Progenitor cell of endocrine pancreas (in vitro differentiated cells): Measurements from ENCODE around the gene KCTD4. TPM values are rescaled to one million over a fixed set of nuclear protein-coding genes. Genes with fewer than 3 reads are reported as not detected.

ENCODE experiments used
- DNase-seq: peaks from one replicate; pipeline ENCODE4 v3.0.0; 2021; ENCODE audit warnings: low spot score; ENCODE audit not compliant: unreplicated experiment
- H3K27ac Mint-ChIP-seq: 2 replicates; pipeline ENCODE4 v1.8.0; 2021; ENCODE audit warnings: mild to moderate bottlenecking, moderate library complexity, mixed read lengths
- H3K27me3 Mint-ChIP-seq: 2 replicates; pipeline ENCODE4 v1.8.0; 2021; ENCODE audit warnings: mixed read lengths
- H3K36me3 Mint-ChIP-seq: 2 replicates; pipeline ENCODE4 v1.8.0; 2022; ENCODE audit warnings: mixed read lengths; ENCODE audit not compliant: insufficient read depth
- H3K4me1 Mint-ChIP-seq: 2 replicates; pipeline ENCODE4 v1.8.0; 2021; ENCODE audit warnings: low read depth, mixed read lengths
- H3K4me3 Mint-ChIP-seq: 2 replicates; pipeline ENCODE4 v1.8.0; 2021; ENCODE audit warnings: low read depth, mild to moderate bottlenecking, moderate library complexity, mixed read lengths
- H3K9me3 Mint-ChIP-seq: 2 replicates; pipeline ENCODE4 v1.8.0; 2021; ENCODE audit warnings: low read depth, mixed read lengths
- CTCF ChIP-seq: fragments of 200-600 bp; sonication (generic); IDR thresholded peaks from one replicate; pipeline ENCODE4 v1.5.0; 2021; ENCODE audit warnings: antibody characterized with exemption, mild to moderate bottlenecking; ENCODE audit not compliant: unreplicated experiment
- total RNA-seq: library from RNA; stranded (reverse); gene quantifications from 2 replicates; pipeline ENCODE4 v1.2.1, GENCODE V29; 2021

The KCTD4 gene
- total RNA-seq, 1 donor from 2014 or later = not detected

GRCh38 chr13:45167611-45168554 lies 33.0 kb downstream of the KCTD4 start:
- Mint-ChIP-seq H3K36me3 (peaks cover 15% of the 10 kb centered on the region), H3K27me3 (no peaks in the 10 kb centered on the region), H3K4me1 (no peaks in the 10 kb centered on the region), H3K9me3 (no peaks in the 10 kb centered on the region), H3K4me3 (no peak overlapping the region), H3K27ac (no peak overlapping the region)
- TF ChIP-seq CTCF = no peak
- DNase-seq = no peak

- Mint-ChIP-seq H3K27me3 (no peaks in the 10 kb centered on the region), H3K36me3 (peaks cover 9% of the 10 kb centered on the region), H3K27ac (no peak overlapping the region), H3K4me3 (no peak overlapping the region), H3K9me3 (no peaks in the 10 kb centered on the region), H3K4me1 (no peaks in the 10 kb centered on the region)
- no peak for DNase-seq
- no peak for TF ChIP-seq CTCF
These were observed 34.0 kb downstream of the KCTD4 start for GRCh38 chr13:45166858-45167257.

GRCh38 chr13:45162821-45163220 lies 38.0 kb downstream of the KCTD4 start:
- Mint-ChIP-seq H3K27ac (no peak overlapping the region), H3K36me3 (peaks cover 10% of the 10 kb centered on the region), H3K4me1 (no peaks in the 10 kb centered on the region), H3K4me3 (no peak overlapping the region), H3K9me3 (no peaks in the 10 kb centered on the region), H3K27me3 (no peaks in the 10 kb centered on the region)
- no peak for TF ChIP-seq CTCF
- no peak for DNase-seq

GRCh38 chr13:45162194-45162593 lies 38.7 kb downstream of the KCTD4 start:
- peaks cover 9% of the 10 kb centered on the region for H3K36me3 Mint-ChIP-seq
- no peaks in the 10 kb centered on the region for H3K27me3 Mint-ChIP-seq
- no peaks in the 10 kb centered on the region for H3K9me3 Mint-ChIP-seq
- TF ChIP-seq CTCF = no peak
- no peak overlapping the region for H3K27ac Mint-ChIP-seq
- no peak for DNase-seq
- H3K4me3 Mint-ChIP-seq = no peak overlapping the region
- no peaks in the 10 kb centered on the region for H3K4me1 Mint-ChIP-seq

- Mint-ChIP-seq H3K27me3 (no peaks in the 10 kb centered on the region), H3K27ac (peak overlapping the region; percentile 26), H3K4me1 (no peaks in the 10 kb centered on the region), H3K4me3 (no peak overlapping the region), H3K9me3 (no peaks in the 10 kb centered on the region), H3K36me3 (peaks cover 13% of the 10 kb centered on the region)
- DNase-seq = no peak
- TF ChIP-seq CTCF = no peak
These were observed 44.1 kb downstream of the KCTD4 start for GRCh38 chr13:45156565-45157361.
